K562 (cell line): ENCODE measurements around the gene TBC1D1. TPM values are rescaled to one million over a fixed set of nuclear protein-coding genes. Genes with fewer than 3 reads are reported as not detected.
A peak's percentile ranks its signal among the peaks of the same experiment; 100 is the strongest.

Experiments
- ATAC-seq: fragments of 200-7000 bp; cut with Tn5 transposase; 3 replicates; pipeline ENCODE4 v1.9.1; 2020; ENCODE audit warnings: moderate library complexity
- BruUV-seq: library from RNA; stranded (reverse); fragments of 400-500 nt; replicated peaks from 2 replicates; lab custom pipeline; 2021; lab: Mats Ljungman, UMichigan
- CTCF ChIA-PET: fragments of 300-600 bp; formaldehyde crosslinking; extraction: SDS; loops from one replicate; lab custom pipeline; 2021; ENCODE audit warnings: low intra/inter-chr PET ratio; lab: Yijun Ruan, JAX
- POLR2A ChIA-PET: fragments of 300-600, 350-650 bp; sonication (Branson Sonifier 250); formaldehyde crosslinking; extraction: SDS; loops from one replicate; lab custom pipeline; 2021; ENCODE audit warnings: antibody characterized with exemption, inconsistent platforms; lab: Yijun Ruan, JAX
- DNase-seq, 4 experiments: peaks; one replicate each; pipeline versions ENCODE4 v3.0.0 to v3.0.0-alpha.2; 2011 to 2018; ENCODE audit warnings: low spot score in 3 of 4, mixed read lengths in 3 of 4; ENCODE audit errors: extremely low read depth in 1 of 4
- FAIRE-seq: peaks from 2 replicates; lab custom pipeline; 2011; peaks lifted over from hg19 to GRCh38; lab: Jason Lieb, UNC
- H2AFZ ChIP-seq: 2 replicates; pipeline ENCODE4 v1.6.0; 2011; ENCODE audit warnings: low read depth, low read length, control low read depth, inconsistent platforms
- H3K27ac ChIP-seq: fragments of 200-600 bp; 3 replicates; pipeline ENCODE4 v1.8.0; 2011; ENCODE audit warnings: low read depth, mild to moderate bottlenecking, control low read depth, inconsistent platforms, low read length, moderate library complexity, mixed read lengths; ENCODE audit errors: extremely low read depth
- H3K27me3 ChIP-seq, 2 experiments: fragments of 300-600 bp in 1 of 2; 2 replicates in 1 of 2; 3 replicates in 1 of 2; pipeline versions ENCODE4 v1.6.0 to v1.8.0; 2011; ENCODE audit warnings: inconsistent platforms in 2 of 2, low read length in 2 of 2, mild to moderate bottlenecking in 1 of 2, mixed read lengths in 1 of 2, moderate library complexity in 1 of 2; ENCODE audit not compliant: control insufficient read depth in 2 of 2, insufficient read depth in 2 of 2
- H3K36me3 ChIP-seq: fragments of 300-600 bp; 3 replicates; pipeline ENCODE4 v1.8.0; 2011; ENCODE audit warnings: mild to moderate bottlenecking, low read length, inconsistent platforms; ENCODE audit not compliant: control insufficient read depth, insufficient read depth
- H3K4me1 ChIP-seq, 2 experiments: fragments of 200-600 bp in 1 of 2; replicated peaks in 1 of 2; 2 replicates in 1 of 2; 3 replicates in 1 of 2; pipeline versions ENCODE4 v1.5.1 to v1.8.0; 2011; ENCODE audit warnings: inconsistent platforms in 2 of 2, low read length in 2 of 2, mild to moderate bottlenecking in 1 of 2, mixed read lengths in 1 of 2, moderate library complexity in 1 of 2; ENCODE audit not compliant: control insufficient read depth in 2 of 2, insufficient read depth in 2 of 2
- H3K4me2 ChIP-seq: 2 replicates; pipeline ENCODE4 v1.6.1; 2011; ENCODE audit warnings: low read length, control low read depth, inconsistent platforms, mixed read lengths; ENCODE audit not compliant: insufficient read depth
- H3K4me3 ChIP-seq: fragments of 200-600 bp; sonication (generic), shearing (Covaris generic); 2 replicates; pipeline ENCODE4 v1.5.1; 2016; ENCODE audit warnings: control low read depth, inconsistent platforms
- H3K79me2 ChIP-seq: fragments of 200-600 bp; 3 replicates; pipeline ENCODE4 v1.8.0; 2011; ENCODE audit warnings: low read length, inconsistent platforms; ENCODE audit not compliant: control insufficient read depth, insufficient read depth
- H3K9ac ChIP-seq, 2 experiments: 2 replicates each; pipeline versions ENCODE4 v1.6.0 to v1.6.1; 2011; ENCODE audit warnings: low read depth in 2 of 2, low read length in 2 of 2, control low read depth in 1 of 2, inconsistent platforms in 1 of 2, mild to moderate bottlenecking in 1 of 2, mixed read lengths in 1 of 2; ENCODE audit not compliant: insufficient read depth in 1 of 2
- H3K9me1 ChIP-seq: one replicate; pipeline ENCODE4 v1.6.0; 2011; ENCODE audit warnings: inconsistent platforms, mild to moderate bottlenecking, low read length, moderate library complexity; ENCODE audit not compliant: control insufficient read depth, insufficient read depth
- H3K9me3 ChIP-seq: replicated peaks from 2 replicates; pipeline ENCODE4 v1.5.1; 2011; ENCODE audit warnings: low read depth, low read length, inconsistent platforms; ENCODE audit not compliant: control insufficient read depth, insufficient read depth
- H4K20me1 ChIP-seq: replicated peaks from 2 replicates; pipeline ENCODE4 v1.6.1; 2011; ENCODE audit warnings: low read length, inconsistent platforms, mixed read lengths; ENCODE audit not compliant: control insufficient read depth, insufficient read depth
- ARID4B ChIP-seq: sonication (generic); formaldehyde crosslinking; IDR thresholded peaks from 2 replicates; pipeline ENCODE4 v1.8.0; 2022; ENCODE audit warnings: mild to moderate bottlenecking, missing genetic modification reagents
- BCOR ChIP-seq: fragments of 450-650 bp; IDR thresholded peaks from 2 replicates; pipeline ENCODE4 v1.6.1; 2016
- FOSL1 ChIP-seq: fragments of 200-800 bp; sonication (Bioruptor generic); conservative IDR thresholded peaks from 2 replicates; pipeline ENCODE4 v1.6.1; 2016; ENCODE audit warnings: missing genetic modification characterization, missing compliant biosample characterization
- HDGF ChIP-seq: fragments of 450-650 bp; IDR thresholded peaks from 2 replicates; pipeline ENCODE4 v1.6.1; 2016
- HIVEP1 ChIP-seq: fragments of 250-450 bp; sonication (Bioruptor Pico); IDR thresholded peaks from 2 replicates; pipeline ENCODE4 v1.4.0; 2020; ENCODE audit warnings: mild to moderate bottlenecking
- HMG20B ChIP-seq: fragments of 250-450 bp; sonication (Bioruptor Pico); IDR thresholded peaks from 2 replicates; pipeline ENCODE4 v1.5.0; 2021; ENCODE audit warnings: mild to moderate bottlenecking
- KAT8 ChIP-seq: fragments of 450-650 bp; IDR thresholded peaks from 2 replicates; pipeline ENCODE4 v1.6.1; 2016; ENCODE audit warnings: low read depth, mild to moderate bottlenecking
- RFX1 ChIP-seq: fragments of 450-650 bp; IDR thresholded peaks from 2 replicates; pipeline ENCODE4 v1.6.1; 2016; ENCODE audit warnings: mild to moderate bottlenecking, moderate library complexity
- RHOXF2B ChIP-seq: fragments of 250-450 bp; sonication (Bioruptor Pico); conservative IDR thresholded peaks from 2 replicates; pipeline ENCODE4 v1.5.1; 2021
- SNIP1 ChIP-seq: fragments of 450-650 bp; IDR thresholded peaks from 2 replicates; pipeline ENCODE4 v1.7.1; 2017; ENCODE audit warnings: low read depth, mild to moderate bottlenecking
- STAG1 ChIP-seq: sonication (generic); formaldehyde crosslinking; IDR thresholded peaks from 2 replicates; pipeline ENCODE4 v1.5.0; 2020; ENCODE audit warnings: missing genetic modification reagents, borderline replicate concordance
- STAT5A ChIP-seq: IDR thresholded peaks from 2 replicates; pipeline ENCODE4 v1.6.1; 2012; ENCODE audit warnings: low read length, inconsistent platforms, borderline replicate concordance
- TBL1XR1 ChIP-seq, 2 experiments: IDR thresholded peaks; 2 replicates each; pipeline ENCODE4 v1.6.1; 2012; ENCODE audit warnings: improper control_type of control experiment in 2 of 2, low read length in 2 of 2, mild to moderate bottlenecking in 1 of 2
- TCF7 ChIP-seq: sonication (generic); IDR thresholded peaks from 2 replicates; pipeline ENCODE4 v1.6.1; 2016; ENCODE audit warnings: antibody characterized with exemption, borderline replicate concordance
- ZBTB7A ChIP-seq: IDR thresholded peaks from 2 replicates; pipeline ENCODE4 v1.6.1; 2011; ENCODE audit warnings: low read depth, mild to moderate bottlenecking, low read length, moderate library complexity, borderline replicate concordance; ENCODE audit not compliant: control insufficient read depth
- ZNF561 ChIP-seq: fragments of 450-650 bp; formaldehyde crosslinking; conservative IDR thresholded peaks from 2 replicates; pipeline ENCODE4 v1.4.0; 2020; ENCODE audit warnings: mild to moderate bottlenecking, moderate library complexity
- ZNF764 ChIP-seq: fragments of 250-450 bp; sonication (Bioruptor Pico); IDR thresholded peaks from 2 replicates; pipeline ENCODE4 v1.4.0; 2020; ENCODE audit warnings: low read depth, mild to moderate bottlenecking, moderate library complexity
- WGBS: fragments of 100-300 bp; shearing (Covaris generic); methylation state at CpG from one replicate; pipeline ENCODE4 v1.1.6; 2016; ENCODE audit warnings: low coverage, mixed read lengths; ENCODE audit not compliant: insufficient coverage; ENCODE audit errors: missing lambda C conversion rate; 5-methylcytosine and 5-hydroxymethylcytosine counted together
- in situ Hi-C: fragments of 300-500 bp; cut with MboI; formaldehyde crosslinking; loops from 4 replicates; pipeline ENCODE4 v1.15.0; 2018; ENCODE audit warnings: inconsistent platforms, mixed read lengths
- intact Hi-C: fragments of 100-400 bp; cut with micrococcal nuclease; formaldehyde crosslinking; loops from 2 replicates; pipeline ENCODE4 v1.14.2; 2022
- polyA plus RNA-seq, 8 experiments: library from polyadenylated mRNA; depleted of rRNA in 4 of 8; stranded (reverse) in 5 of 8; unstranded in 3 of 8; fragments of >200 nt; fragmentation: Nextera tagmentation in 2 of 8; fragmentation: Illumina TruSeq in 1 of 8; extraction: Ambion mirVana in 2 of 8; extraction: Trizol in 1 of 8; gene quantifications; 2 replicates each; pipeline versions ENCODE4 v1.2.1 to v1.2.3, GENCODE V29; 2011 to 2014; ENCODE audit warnings: inconsistent platforms in 1 of 8, missing spikeins in 1 of 8
- total RNA-seq, 7 experiments: library from RNA; depleted of rRNA in 6 of 7; stranded (reverse); fragments of >200 nt in 6 of 7; fragmentation: Illumina TruSeq in 2 of 7; extraction: Trizol in 2 of 7; gene quantifications; 2 replicates each; pipeline versions ENCODE4 v1.2.1 to v1.2.3, GENCODE V29; 2011 to 2021; ENCODE audit warnings: low replicate concordance in 1 of 7

Gene TBC1D1
- total and polyA plus RNA-seq, 9 of the 15 experiments (the other 6 are each of a cell fraction or from before 2014, with no cell fraction given) = 0.59 to 14.2 (median 8.8) TPM

- TF ChIP-seq RFX1 (no peak), FOSL1 (tag) (peak; percentile 33; the same call in 1 of the 2 replicates)
Observed at GRCh38 chr4:38161208-38162113, 270.6 kb downstream of the TBC1D1 start (continued).

GRCh38 chr4:38162240-38162784 lies 271.4 kb downstream of the TBC1D1 start:
- in situ Hi-C loops (no loop called here), intact Hi-C loops (loop anchor here (10.0 kb wide), 1 partner anchor 358 kb away; no protein-coding TSS in a partner anchor)
- BruUV-seq = no TSS peak
- ChIA-PET CTCF (no interaction called here), POLR2A (no interaction called here)
- Histone ChIP-seq H3K36me3 (no peaks in the 10 kb centered on the region), H3K9ac (no peak overlapping the region), H3K27me3 (peaks cover 0 to under 1% of the 10 kb centered on the region in 2 experiments; a peak in 1 of 5 replicates), H3K27ac (no peak overlapping the region), H3K4me3 (no peak overlapping the region), H3K9me1 (no peaks in the 10 kb centered on the region), H3K4me2 (no peak overlapping the region), H3K4me1 (peaks cover 0 to 8% of the 10 kb centered on the region in 2 experiments; a peak in 3 of 5 replicates), H4K20me1 (no peaks in the 10 kb centered on the region), H3K9me3 (peaks cover 2% of the 10 kb centered on the region; the same call in 1 of the 2 replicates), H2AFZ (no peak overlapping the region), H3K79me2 (no peaks in the 10 kb centered on the region)
- TF ChIP-seq SNIP1 (no peak), BCOR (no peak), HIVEP1 (CRISPR knock-in tag) (no peak), STAT5A (no peak), ARID4B (CRISPR knock-in tag) (no peak), ZBTB7A (no peak), TCF7 (no peak), KAT8 (no peak), STAG1 (CRISPR knock-in tag) (no peak), ZNF561 (CRISPR knock-in tag) (no peak), RHOXF2B (CRISPR knock-in tag) (no peak), TBL1XR1 (IDR thresholded peaks at IDR 0.05; ENCODE audit: low read length in 2 of 2) (no peak), HMG20B (no peak), ZNF764 (no peak), HDGF (no peak)
- FAIRE-seq (no peak), ATAC-seq (no peak), DNase-seq (no peak)
- 14% methylated on average over 3 of the region's 4 CpGs for WGBS
